BJ (cell line): Measurements from ENCODE around the gene FAM3B. TPM values are rescaled to one million over a fixed set of nuclear protein-coding genes. Genes with fewer than 3 reads are reported as not detected.
A peak's percentile ranks its signal among the peaks of the same experiment; 100 is the strongest.

Experiments
- CTCF ChIA-PET: fragments of 350-600 bp; formaldehyde crosslinking; extraction: SDS; loops from one replicate; lab custom pipeline; 2021; ENCODE audit warnings: antibody characterized with exemption, inconsistent platforms; lab: Yijun Ruan, JAX
- POLR2A ChIA-PET: fragments of 300-600 bp; sonication (Branson Sonifier 250); formaldehyde crosslinking; extraction: SDS; loops from one replicate; lab custom pipeline; 2021; ENCODE audit warnings: antibody characterized with exemption; lab: Charles Lee
- DNase-seq: peaks from one replicate; pipeline ENCODE4 v3.0.0-alpha.2; 2011; ENCODE audit warnings: low read depth
- H3K27me3 ChIP-seq: 2 replicates; pipeline ENCODE4 v1.6.0; 2011; ENCODE audit warnings: low read length; ENCODE audit not compliant: control insufficient read depth, insufficient read depth
- H3K36me3 ChIP-seq: 2 replicates; pipeline ENCODE4 v1.5.1; 2011; ENCODE audit warnings: low read length; ENCODE audit not compliant: control insufficient read depth, insufficient read depth
- H3K4me3 ChIP-seq: 2 replicates; pipeline ENCODE4 v1.5.1; 2011; ENCODE audit warnings: low read depth, mild to moderate bottlenecking, control low read depth, low read length
- polyA plus RNA-seq: library from polyadenylated mRNA; depleted of rRNA; stranded (reverse); fragments of >200 nt; gene quantifications from 2 replicates; pipeline ENCODE4 v1.2.3, GENCODE V29; 2011
- TF ChIP-seq, protein P1 (sequence below): IDR thresholded peaks from 2 replicates; pipeline ENCODE4 v1.5.1; 2011; ENCODE audit warnings: low read depth, mild to moderate bottlenecking, control low read depth, inconsistent platforms, low read length, moderate library complexity; ENCODE audit not compliant: insufficient read depth

FAM3B gene
- polyA plus RNA-seq, 1 experiment: not detected

DNA sequence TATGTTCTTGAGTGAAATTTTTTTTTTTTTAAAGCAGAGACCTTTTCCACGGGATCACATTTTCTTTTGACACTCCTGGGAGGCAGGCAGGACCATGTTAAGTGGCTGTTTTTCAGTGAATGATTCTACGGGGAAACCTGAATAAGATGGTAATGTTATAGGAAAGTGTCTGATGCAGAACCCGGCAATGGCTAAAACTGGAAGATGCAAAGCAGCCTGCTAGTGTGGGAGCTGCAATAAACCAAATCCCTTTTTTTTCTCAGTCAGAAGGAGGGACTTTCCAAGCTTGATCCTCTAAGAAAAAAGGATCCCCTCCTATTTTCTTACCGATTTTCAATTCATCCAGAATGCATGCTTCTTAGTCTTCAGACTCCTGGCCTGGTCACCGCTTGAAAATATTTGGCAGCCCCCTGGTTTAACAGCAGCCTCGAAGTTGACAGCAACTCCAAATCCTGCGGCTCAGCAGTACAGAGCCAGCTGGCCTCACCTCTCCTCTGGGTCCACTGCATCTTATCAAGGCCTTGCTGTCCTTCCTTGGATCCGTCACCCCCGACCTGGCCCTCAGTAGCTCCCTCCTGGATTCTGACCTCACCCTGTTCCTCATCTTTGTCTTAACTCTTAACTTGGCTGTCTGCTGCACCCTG is 50.8 kb downstream of the FAM3B start:
- no peak for DNase-seq
- no peaks in the 10 kb centered on the region for H3K36me3 ChIP-seq
- ChIA-PET CTCF (no interaction called here), POLR2A (no interaction called here)
- TF ChIP-seq, protein P1, sequence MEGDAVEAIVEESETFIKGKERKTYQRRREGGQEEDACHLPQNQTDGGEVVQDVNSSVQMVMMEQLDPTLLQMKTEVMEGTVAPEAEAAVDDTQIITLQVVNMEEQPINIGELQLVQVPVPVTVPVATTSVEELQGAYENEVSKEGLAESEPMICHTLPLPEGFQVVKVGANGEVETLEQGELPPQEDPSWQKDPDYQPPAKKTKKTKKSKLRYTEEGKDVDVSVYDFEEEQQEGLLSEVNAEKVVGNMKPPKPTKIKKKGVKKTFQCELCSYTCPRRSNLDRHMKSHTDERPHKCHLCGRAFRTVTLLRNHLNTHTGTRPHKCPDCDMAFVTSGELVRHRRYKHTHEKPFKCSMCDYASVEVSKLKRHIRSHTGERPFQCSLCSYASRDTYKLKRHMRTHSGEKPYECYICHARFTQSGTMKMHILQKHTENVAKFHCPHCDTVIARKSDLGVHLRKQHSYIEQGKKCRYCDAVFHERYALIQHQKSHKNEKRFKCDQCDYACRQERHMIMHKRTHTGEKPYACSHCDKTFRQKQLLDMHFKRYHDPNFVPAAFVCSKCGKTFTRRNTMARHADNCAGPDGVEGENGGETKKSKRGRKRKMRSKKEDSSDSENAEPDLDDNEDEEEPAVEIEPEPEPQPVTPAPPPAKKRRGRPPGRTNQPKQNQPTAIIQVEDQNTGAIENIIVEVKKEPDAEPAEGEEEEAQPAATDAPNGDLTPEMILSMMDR: no peak
- H3K27me3 ChIP-seq: no peaks in the 10 kb centered on the region; the same call in 1 of the 2 replicates
- H3K4me3 ChIP-seq: no peak overlapping the region

DNA sequence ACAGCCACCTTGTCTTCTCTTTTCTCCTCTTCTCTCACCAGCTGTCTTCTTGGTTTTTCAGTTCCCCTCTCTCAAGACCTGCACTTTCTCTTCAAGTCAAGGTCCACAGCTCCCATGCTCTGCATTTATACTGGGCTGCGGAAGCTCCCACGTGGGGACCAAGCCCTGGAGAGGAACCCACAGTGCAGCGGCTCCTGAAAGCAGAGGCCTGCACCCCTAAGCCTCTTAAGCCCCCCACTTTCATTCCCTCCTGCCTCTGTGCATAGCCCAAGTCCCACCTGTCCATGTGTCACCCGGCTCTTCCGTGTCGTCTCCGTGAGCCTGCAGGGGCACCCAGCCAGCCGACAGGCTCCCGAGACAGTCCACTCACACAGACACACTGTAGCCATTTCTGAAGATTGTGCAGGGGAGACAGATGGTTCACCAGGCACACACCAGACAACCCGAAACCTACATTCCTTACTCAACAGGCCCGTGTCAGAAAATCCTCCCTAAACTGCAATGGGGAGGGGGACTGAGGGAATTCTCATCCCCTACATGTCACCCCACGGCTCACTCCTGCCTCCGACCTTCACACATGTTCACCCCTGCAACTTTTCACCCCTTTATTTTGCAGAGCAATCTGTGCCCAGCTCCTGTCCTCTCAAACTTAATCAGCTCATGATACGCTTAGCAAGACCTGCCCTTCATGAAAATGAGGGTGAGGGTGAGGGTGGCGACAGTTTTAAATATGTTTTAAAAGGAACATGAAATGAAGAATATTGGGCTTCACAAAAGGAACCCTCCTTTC is 51.5 kb downstream of the FAM3B start:
- no peak for DNase-seq
- Histone ChIP-seq H3K4me3 (no peak overlapping the region), H3K36me3 (no peaks in the 10 kb centered on the region), H3K27me3 (no peaks in the 10 kb centered on the region; the same call in 1 of the 2 replicates)
- ChIA-PET POLR2A (no interaction called here), CTCF (no interaction called here)
- TF ChIP-seq, protein P1: no peak

DNA sequence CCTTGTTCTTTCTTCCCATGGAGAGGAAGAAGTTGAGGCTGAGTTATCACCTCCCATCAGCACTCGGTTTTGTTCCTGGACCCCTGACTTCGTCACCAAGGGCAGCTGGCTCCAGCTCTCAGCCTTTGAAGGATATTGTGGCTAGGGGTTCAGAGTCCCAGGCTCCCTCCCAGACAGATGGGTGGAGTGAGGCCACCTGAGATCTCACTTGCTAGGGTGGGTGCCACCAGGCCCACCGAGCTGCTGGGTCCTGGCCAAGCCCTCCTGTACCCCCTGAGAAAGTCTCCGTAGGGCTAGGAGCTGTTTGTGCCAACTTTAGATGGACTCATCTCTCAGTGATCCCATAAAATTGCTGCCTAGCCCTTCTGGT is 52.1 kb downstream of the FAM3B start:
- TF ChIP-seq, protein P1: no peak
- Histone ChIP-seq H3K27me3 (no peaks in the 10 kb centered on the region; the same call in 1 of the 2 replicates), H3K36me3 (no peaks in the 10 kb centered on the region), H3K4me3 (no peak overlapping the region)
- POLR2A ChIA-PET: no interaction called here
- DNase-seq: no peak
- CTCF ChIA-PET: interaction anchor here (0.7 kb wide), 1 partner anchor 9 kb away, joined by 4 read pairs; no protein-coding TSS in a partner anchor

DNA sequence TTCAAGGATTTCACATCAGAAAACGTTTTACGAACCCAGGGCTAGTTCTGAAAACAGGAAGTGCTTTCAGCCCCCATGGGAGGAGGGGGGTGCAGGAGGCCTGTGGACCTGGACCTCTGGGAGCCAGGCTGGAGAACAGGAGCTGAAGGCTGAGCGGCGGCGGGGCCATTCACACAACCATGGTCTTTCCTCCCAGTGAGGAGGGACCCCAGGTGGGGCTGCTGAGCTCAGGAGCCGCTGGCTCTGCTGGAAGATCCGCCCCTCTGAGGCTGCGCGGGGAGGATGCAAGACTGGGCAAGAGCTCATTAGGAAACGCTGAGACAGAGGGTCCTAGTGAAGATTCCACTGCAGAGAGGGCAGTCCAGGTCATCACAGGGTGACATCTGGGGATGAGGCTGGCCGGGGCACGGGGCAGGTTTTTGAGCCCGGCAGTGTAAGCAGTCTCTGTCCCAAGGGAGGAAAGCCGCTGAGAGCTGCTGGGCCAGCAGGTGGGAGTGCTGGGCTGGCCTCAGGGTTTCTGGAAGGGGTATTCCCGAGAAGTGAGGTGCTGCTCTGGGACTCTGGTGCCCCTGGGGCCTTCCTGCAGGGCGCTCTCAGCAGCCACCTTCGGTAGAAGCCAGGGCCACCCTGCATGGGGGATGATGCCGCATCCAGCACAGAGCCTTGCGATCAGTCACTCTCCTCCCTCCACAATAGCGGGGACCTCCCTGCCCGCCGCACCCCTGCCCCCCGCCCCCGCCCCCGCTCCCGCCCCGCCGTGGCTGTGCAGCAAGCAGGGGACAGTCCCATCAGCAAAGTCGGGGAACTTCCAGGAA is 52.7 kb downstream of the FAM3B start:
- H3K36me3 ChIP-seq: no peaks in the 10 kb centered on the region
- ChIA-PET POLR2A (no interaction called here), CTCF (interaction anchor here (0.7 kb wide), 2 partner anchors 9 to 91 kb away, joined by 3 to 4 read pairs; no protein-coding TSS in a partner anchor)
- no peak for DNase-seq
- TF ChIP-seq, protein P1: peak; percentile 18; the same call in 1 of the 2 replicates
- H3K4me3 ChIP-seq: no peak overlapping the region
- no peaks in the 10 kb centered on the region; the same call in 1 of the 2 replicates for H3K27me3 ChIP-seq
